DND-41 (cell line): Measurements from ENCODE around the gene ATP2B1.

Experiments used
- EZH2 ChIP-seq: IDR thresholded peaks from 3 replicates; pipeline ENCODE4 v1.6.1; 2012; ENCODE audit warnings: borderline replicate concordance, low read depth, mild to moderate bottlenecking, moderate library complexity, low read length, inconsistent platforms; ENCODE audit not compliant: severe bottlenecking
- TF ChIP-seq, protein P1 (sequence below): IDR thresholded peaks from 2 replicates; pipeline ENCODE4 v1.5.1; 2012; ENCODE audit warnings: borderline replicate concordance, low read length, moderate library complexity, mild to moderate bottlenecking; ENCODE audit not compliant: poor library complexity, severe bottlenecking; ENCODE audit errors: extremely low read depth

DNA sequence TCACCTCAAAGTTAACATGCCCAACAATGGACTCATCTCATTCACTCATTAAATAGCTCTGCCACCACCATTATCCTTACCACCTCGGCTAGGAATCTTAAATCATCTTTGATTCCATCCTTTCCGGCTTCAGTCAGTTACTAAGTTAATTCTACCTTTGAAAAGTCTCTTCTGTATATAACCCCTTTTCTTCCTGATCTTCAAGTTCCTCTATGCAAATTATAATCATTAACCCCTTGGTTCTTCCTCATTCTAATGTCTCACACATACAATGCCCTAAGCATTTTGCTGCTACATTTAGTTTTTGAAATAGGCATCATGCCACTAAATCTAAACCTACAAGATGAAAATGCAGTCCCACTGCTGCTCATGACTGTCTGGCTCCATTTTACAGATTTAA lies 51.6 kb downstream of the ATP2B1 start:
- TF ChIP-seq, protein P1, sequence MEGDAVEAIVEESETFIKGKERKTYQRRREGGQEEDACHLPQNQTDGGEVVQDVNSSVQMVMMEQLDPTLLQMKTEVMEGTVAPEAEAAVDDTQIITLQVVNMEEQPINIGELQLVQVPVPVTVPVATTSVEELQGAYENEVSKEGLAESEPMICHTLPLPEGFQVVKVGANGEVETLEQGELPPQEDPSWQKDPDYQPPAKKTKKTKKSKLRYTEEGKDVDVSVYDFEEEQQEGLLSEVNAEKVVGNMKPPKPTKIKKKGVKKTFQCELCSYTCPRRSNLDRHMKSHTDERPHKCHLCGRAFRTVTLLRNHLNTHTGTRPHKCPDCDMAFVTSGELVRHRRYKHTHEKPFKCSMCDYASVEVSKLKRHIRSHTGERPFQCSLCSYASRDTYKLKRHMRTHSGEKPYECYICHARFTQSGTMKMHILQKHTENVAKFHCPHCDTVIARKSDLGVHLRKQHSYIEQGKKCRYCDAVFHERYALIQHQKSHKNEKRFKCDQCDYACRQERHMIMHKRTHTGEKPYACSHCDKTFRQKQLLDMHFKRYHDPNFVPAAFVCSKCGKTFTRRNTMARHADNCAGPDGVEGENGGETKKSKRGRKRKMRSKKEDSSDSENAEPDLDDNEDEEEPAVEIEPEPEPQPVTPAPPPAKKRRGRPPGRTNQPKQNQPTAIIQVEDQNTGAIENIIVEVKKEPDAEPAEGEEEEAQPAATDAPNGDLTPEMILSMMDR, result no peak
- no peak for TF ChIP-seq EZH2
